IMR-90 (cell line): Measurements from ENCODE around the gene FOXB1.

ENCODE experiments used
- CHD1 ChIP-seq: IDR thresholded peaks from 2 replicates; pipeline ENCODE4 v1.6.1; 2012; ENCODE audit warnings: low read depth, low read length, improper control_type of control experiment
- ELK1 ChIP-seq: fragments of 150-350 bp; IDR thresholded peaks from 2 replicates; pipeline ENCODE4 v1.6.1; 2016; ENCODE audit warnings: low read depth, mild to moderate bottlenecking, low read length, moderate library complexity, borderline replicate concordance
- MAFK ChIP-seq: IDR thresholded peaks from 2 replicates; pipeline ENCODE4 v1.6.1; 2012; ENCODE audit warnings: low read depth, low read length, improper control_type of control experiment
- POLR2A ChIP-seq: IDR thresholded peaks from 2 replicates; pipeline ENCODE4 v1.6.1; 2012; ENCODE audit warnings: mild to moderate bottlenecking, low read depth, low read length
- SMC3 ChIP-seq: fragments of 150-350 bp; IDR thresholded peaks from 2 replicates; pipeline ENCODE4 v1.6.1; 2016; ENCODE audit warnings: low read depth, mild to moderate bottlenecking, antibody characterized with exemption, low read length, moderate library complexity

GRCh38 chr15:59972241-59972640 is 31.9 kb upstream of the FOXB1 start:
- TF ChIP-seq ELK1 (no peak), MAFK (no peak), SMC3 (no peak), POLR2A (no peak), CHD1 (no peak)
